Choroid plexus epithelial cell (primary cell): ENCODE measurements around the gene PLEKHG3.

ENCODE experiments used
- DNase-seq: peaks from one replicate; pipeline ENCODE4 v3.0.0-alpha.2; 2010; ENCODE audit warnings: low read depth
- H3K4me3 ChIP-seq: 2 replicates; pipeline ENCODE4 v1.5.1; 2011; ENCODE audit warnings: low read depth, mild to moderate bottlenecking, control low read depth, low read length, moderate library complexity
- CTCF ChIP-seq: conservative IDR thresholded peaks from 2 replicates; pipeline ENCODE4 v1.5.1; 2011; ENCODE audit warnings: low read depth, mild to moderate bottlenecking, control low read depth, inconsistent platforms, low read length, moderate library complexity

Gene PLEKHG3

GRCh38 chr14:64733899-64734298, 29.7 kb downstream of the PLEKHG3 start:
- TF ChIP-seq CTCF: no peak
- no peak overlapping the region for H3K4me3 ChIP-seq
- DNase-seq: no peak

- TF ChIP-seq CTCF: no peak
- DNase-seq: no peak
- H3K4me3 ChIP-seq: no peak overlapping the region
Observed at GRCh38 chr14:64734990-64735389, 30.8 kb downstream of the PLEKHG3 start.

GRCh38 chr14:64736271-64737169, 32.3 kb downstream of the PLEKHG3 start:
- DNase-seq: no peak
- TF ChIP-seq CTCF: no peak
- H3K4me3 ChIP-seq: no peak overlapping the region

GRCh38 chr14:64737391-64738280, 33.4 kb downstream of the PLEKHG3 start:
- no peak for TF ChIP-seq CTCF
- no peak overlapping the region for H3K4me3 ChIP-seq
- DNase-seq: no peak

- TF ChIP-seq CTCF: no peak
- H3K4me3 ChIP-seq: no peak overlapping the region
- DNase-seq: no peak
Observed at GRCh38 chr14:64738281-64738804, 34.1 kb downstream of the PLEKHG3 start.

- DNase-seq: no peak
- TF ChIP-seq CTCF: no peak
- no peak overlapping the region for H3K4me3 ChIP-seq
Observed at GRCh38 chr14:64741200-64741599, 37.0 kb downstream of the PLEKHG3 start.
